H9 (cell line): ENCODE results near the gene IRX2. TPM values are rescaled to one million over a fixed set of nuclear protein-coding genes. Genes with fewer than 3 reads are reported as not detected.

ENCODE experiments used
- DNase-seq: peaks from one replicate; pipeline ENCODE4 v3.0.0-alpha.2; 2017
- H2AFZ ChIP-seq: one replicate; pipeline ENCODE4 v1.6.1; 2013; ENCODE audit warnings: mild to moderate bottlenecking, low read length, control low read depth, moderate library complexity
- H2AK5ac ChIP-seq: 2 replicates; pipeline ENCODE4 v1.6.1; 2013; ENCODE audit warnings: low read length, control low read depth, mixed read lengths; ENCODE audit not compliant: insufficient read length
- H2BK120ac ChIP-seq: one replicate; pipeline ENCODE4 v1.6.1; 2013; ENCODE audit warnings: low read depth, mild to moderate bottlenecking, low read length, control low read depth, inconsistent platforms; ENCODE audit not compliant: poor library complexity, severe bottlenecking
- H2BK12ac ChIP-seq: 2 replicates; pipeline ENCODE4 v1.6.1; 2013; ENCODE audit warnings: low read length, control low read depth, mixed read lengths, low read depth; ENCODE audit not compliant: insufficient read length
- H2BK15ac ChIP-seq: 2 replicates; pipeline ENCODE4 v1.6.1; 2013; ENCODE audit warnings: low read depth, low read length, control low read depth
- H2BK20ac ChIP-seq: one replicate; pipeline ENCODE4 v1.6.1; 2013; ENCODE audit warnings: low read depth, mild to moderate bottlenecking, low read length, control low read depth, inconsistent platforms; ENCODE audit not compliant: poor library complexity, severe bottlenecking
- H2BK5ac ChIP-seq: 2 replicates; pipeline ENCODE4 v1.6.1; 2013; ENCODE audit warnings: low read length, control low read depth, mixed read lengths; ENCODE audit not compliant: insufficient read length
- H3K14ac ChIP-seq: 2 replicates; pipeline ENCODE4 v1.6.1; 2013; ENCODE audit warnings: low read length, control low read depth; ENCODE audit not compliant: insufficient read depth
- H3K18ac ChIP-seq: 2 replicates; pipeline ENCODE4 v1.6.1; 2013; ENCODE audit warnings: low read depth, mild to moderate bottlenecking, mixed read lengths, low read length, control low read depth; ENCODE audit not compliant: insufficient read length
- H3K23ac ChIP-seq: 2 replicates; pipeline ENCODE4 v1.6.1; 2013; ENCODE audit warnings: low read length, control low read depth, mixed read lengths, low read depth; ENCODE audit not compliant: insufficient read length
- H3K23me2 ChIP-seq: 2 replicates; pipeline ENCODE4 v1.6.1; 2013; ENCODE audit warnings: low read depth, mild to moderate bottlenecking, mixed read lengths, low read length, control low read depth; ENCODE audit not compliant: insufficient read length, poor library complexity, severe bottlenecking
- H3K27ac ChIP-seq: 2 replicates; pipeline ENCODE4 v1.5.1; 2013; ENCODE audit warnings: low read length, control low read depth, mixed read lengths, low read depth; ENCODE audit not compliant: insufficient read length
- H3K27me3 ChIP-seq: 2 replicates; pipeline ENCODE4 v1.6.1; 2013; ENCODE audit warnings: low read length, control low read depth, inconsistent platforms; ENCODE audit not compliant: insufficient read depth
- H3K4ac ChIP-seq: 2 replicates; pipeline ENCODE4 v1.6.1; 2013; ENCODE audit warnings: low read depth, mild to moderate bottlenecking, control low read depth, inconsistent platforms, low read length, moderate library complexity
- H3K4me1 ChIP-seq: 2 replicates; pipeline ENCODE4 v1.6.1; 2013; ENCODE audit warnings: low read length, control low read depth, inconsistent platforms; ENCODE audit not compliant: insufficient read depth
- H3K4me2 ChIP-seq: 2 replicates; pipeline ENCODE4 v1.6.1; 2013; ENCODE audit warnings: low read length, control low read depth, mixed read lengths; ENCODE audit not compliant: insufficient read length, insufficient read depth
- H3K56ac ChIP-seq: 2 replicates; pipeline ENCODE4 v1.6.1; 2013; ENCODE audit warnings: low read depth, mild to moderate bottlenecking, mixed read lengths, low read length, control low read depth; ENCODE audit not compliant: insufficient read length
- H3K79me1 ChIP-seq: 2 replicates; pipeline ENCODE4 v1.6.1; 2013; ENCODE audit warnings: low read depth, mild to moderate bottlenecking, moderate library complexity, low read length, control low read depth, inconsistent platforms; ENCODE audit not compliant: insufficient read depth, poor library complexity, severe bottlenecking
- H3K79me2 ChIP-seq: 2 replicates; pipeline ENCODE4 v1.6.1; 2013; ENCODE audit warnings: low read length, control low read depth, inconsistent platforms; ENCODE audit not compliant: insufficient read depth
- H3K9ac ChIP-seq: 2 replicates; pipeline ENCODE4 v1.6.1; 2013; ENCODE audit warnings: low read length, control low read depth, mixed read lengths; ENCODE audit not compliant: insufficient read length; ENCODE audit errors: extremely low read depth
- H3K9me3 ChIP-seq: one replicate; pipeline ENCODE4 v1.6.1; 2013; ENCODE audit warnings: low read depth, low read length, inconsistent platforms; ENCODE audit not compliant: control insufficient read depth
- H3T11ph ChIP-seq: one replicate; pipeline ENCODE4 v1.6.1; 2013; ENCODE audit warnings: mild to moderate bottlenecking, low read length, control low read depth, inconsistent platforms
- H4K20me1 ChIP-seq: one replicate; pipeline ENCODE4 v1.6.1; 2013; ENCODE audit not compliant: control insufficient read depth, insufficient read length, insufficient read depth
- H4K5ac ChIP-seq: 2 replicates; pipeline ENCODE4 v1.6.1; 2013; ENCODE audit warnings: low read depth, mild to moderate bottlenecking, mixed read lengths, low read length, control low read depth; ENCODE audit not compliant: insufficient read length
- H4K8ac ChIP-seq: replicated peaks from 2 replicates; pipeline ENCODE4 v1.6.1; 2013; ENCODE audit warnings: low read length, control low read depth, mixed read lengths, low read depth; ENCODE audit not compliant: insufficient read length
- H4K91ac ChIP-seq: 2 replicates; pipeline ENCODE4 v1.6.1; 2013; ENCODE audit warnings: low read depth, mild to moderate bottlenecking, moderate library complexity, mixed read lengths, low read length, control low read depth; ENCODE audit not compliant: insufficient read length
- H3K27ac Mint-ChIP-seq, 3 experiments: 2 replicates in 2 of 3; 3 replicates in 1 of 3; pipeline ENCODE4 v1.8.0; 2020 to 2021; ENCODE audit warnings: mixed read lengths in 3 of 3, mild to moderate bottlenecking in 1 of 3, moderate library complexity in 1 of 3
- H3K27me3 Mint-ChIP-seq: 2 replicates; pipeline ENCODE4 v1.8.0; 2021; ENCODE audit warnings: low read depth, mild to moderate bottlenecking, moderate library complexity, mixed read lengths
- H3K36me3 Mint-ChIP-seq, 3 experiments: 2 replicates in 2 of 3; 3 replicates in 1 of 3; pipeline ENCODE4 v1.8.0; 2020 to 2021; ENCODE audit warnings: low read depth in 3 of 3, mixed read lengths in 3 of 3; ENCODE audit not compliant: insufficient read depth in 1 of 3
- H3K4me1 Mint-ChIP-seq, 2 experiments: 2 replicates each; pipeline ENCODE4 v1.8.0; 2020; ENCODE audit warnings: mixed read lengths in 2 of 2
- H3K4me3 Mint-ChIP-seq, 2 experiments: 2 replicates in 1 of 2; 3 replicates in 1 of 2; pipeline ENCODE4 v1.8.0; 2020 to 2021; ENCODE audit warnings: mild to moderate bottlenecking in 2 of 2, mixed read lengths in 2 of 2, moderate library complexity in 1 of 2
- H3K9me3 Mint-ChIP-seq, 2 experiments: 2 replicates in 1 of 2; 3 replicates in 1 of 2; pipeline ENCODE4 v1.8.0; 2020; ENCODE audit warnings: mild to moderate bottlenecking in 2 of 2, mixed read lengths in 2 of 2, moderate library complexity in 1 of 2
- CTCF ChIP-seq: fragments of 200-600 bp; sonication (generic); conservative IDR thresholded peaks from 3 replicates; pipeline ENCODE4 v1.8.0; 2021; ENCODE audit warnings: antibody characterized with exemption, mild to moderate bottlenecking
- WGBS: extraction: QIAGEN DNeasy Blood & Tissue Kit; methylation state at CpG from one replicate; pipeline ENCODE4 v1.1.7; 2013; ENCODE audit warnings: missing lambda C conversion rate, low lambda C conversion rate, mixed read lengths; ENCODE audit not compliant: insufficient read length; ENCODE audit errors: extremely low coverage; 5-methylcytosine and 5-hydroxymethylcytosine counted together
- total RNA-seq: library from RNA; stranded (reverse); gene quantifications from 2 replicates; pipeline ENCODE4 v1.2.1, GENCODE V29; 2021

Gene IRX2
- total RNA-seq, 1 experiment from 2014 or later, result 91.6 TPM

- no peaks in the 10 kb centered on the region for H4K20me1 ChIP-seq
Observed at GRCh38 chr5:2714026-2714425, 37.5 kb downstream of the IRX2 start.

More at GRCh38 chr5:2714026-2714425, 37.5 kb downstream of the IRX2 start:
- H2BK12ac ChIP-seq, result no peak overlapping the region
- TF ChIP-seq CTCF, result no peak
- no peak overlapping the region for H4K5ac ChIP-seq
- no peak overlapping the region for H3K18ac ChIP-seq
- no peak overlapping the region for H2BK5ac ChIP-seq
- H3K27me3 ChIP-seq, result no peaks in the 10 kb centered on the region
- no peak overlapping the region for H3K27ac Mint-ChIP-seq
- H3K9ac ChIP-seq, result no peak overlapping the region
- H3K4me1 Mint-ChIP-seq, result peaks cover 13 to 14% of the 10 kb centered on the region in 2 experiments
- H3K36me3 Mint-ChIP-seq, result no peaks in the 10 kb centered on the region
- H2AFZ ChIP-seq, result no peak overlapping the region
- H4K8ac ChIP-seq, result no peak overlapping the region
- no peaks in the 10 kb centered on the region for H3K9me3 Mint-ChIP-seq
- no peak overlapping the region for H3K56ac ChIP-seq
- no peak overlapping the region for H2AK5ac ChIP-seq
- H3K79me1 ChIP-seq, result no peaks in the 10 kb centered on the region
- H3K4ac ChIP-seq, result no peak overlapping the region
- H3K4me1 ChIP-seq, result no peaks in the 10 kb centered on the region
- no peaks in the 10 kb centered on the region for H3K23me2 ChIP-seq
- no peak overlapping the region for H3K27ac ChIP-seq
- no peaks in the 10 kb centered on the region for H3K9me3 ChIP-seq
- no peak overlapping the region for H2BK15ac ChIP-seq
- no peaks in the 10 kb centered on the region for H3K79me2 ChIP-seq
- peaks cover 18% of the 10 kb centered on the region for H3K27me3 Mint-ChIP-seq
- WGBS, result no CpG with 5 or more reads among the region's 6 CpGs
- H3T11ph ChIP-seq, result no peak overlapping the region
- no peak overlapping the region for H2BK20ac ChIP-seq
- H3K23ac ChIP-seq, result no peak overlapping the region
- no peak overlapping the region for H3K14ac ChIP-seq
- DNase-seq, result no peak
- H3K4me3 Mint-ChIP-seq, result no peak overlapping the region
- H3K4me2 ChIP-seq, result no peak overlapping the region
- H4K91ac ChIP-seq, result no peak overlapping the region
- H2BK120ac ChIP-seq, result no peak overlapping the region
